Neuronal stem cell (in vitro differentiated cells): Measurements from ENCODE around the gene UCN3.

ENCODE experiments used
- DNase-seq: peaks from one replicate; pipeline ENCODE4 v3.0.0-alpha.2; 2013; ENCODE audit warnings: low spot score
- H2AFZ ChIP-seq: one replicate; pipeline ENCODE4 v1.6.1; 2013; ENCODE audit warnings: mild to moderate bottlenecking, low read length, inconsistent platforms
- H2AK5ac ChIP-seq: 2 replicates; pipeline ENCODE4 v1.6.1; 2013; ENCODE audit warnings: low read depth, mild to moderate bottlenecking, inconsistent platforms, low read length, moderate library complexity, mixed read lengths
- H2BK120ac ChIP-seq: 2 replicates; pipeline ENCODE4 v1.6.1; 2013; ENCODE audit warnings: low read depth, mild to moderate bottlenecking, inconsistent platforms, low read length, moderate library complexity, mixed read lengths
- H2BK12ac ChIP-seq: one replicate; pipeline ENCODE4 v1.6.1; 2013; ENCODE audit warnings: low read length, inconsistent platforms
- H2BK15ac ChIP-seq: 2 replicates; pipeline ENCODE4 v1.6.1; 2013; ENCODE audit warnings: mild to moderate bottlenecking, low read length, inconsistent platforms, mixed read lengths
- H2BK5ac ChIP-seq: one replicate; pipeline ENCODE4 v1.6.1; 2013; ENCODE audit warnings: inconsistent platforms, mild to moderate bottlenecking, low read length, moderate library complexity
- H3K14ac ChIP-seq: one replicate; pipeline ENCODE4 v1.6.1; 2013; ENCODE audit warnings: low read length, inconsistent platforms
- H3K18ac ChIP-seq: 2 replicates; pipeline ENCODE4 v1.6.1; 2013; ENCODE audit warnings: low read length, inconsistent platforms
- H3K23ac ChIP-seq: 2 replicates; pipeline ENCODE4 v1.6.1; 2013; ENCODE audit warnings: low read depth, mild to moderate bottlenecking, mixed read lengths, low read length, inconsistent platforms; ENCODE audit not compliant: poor library complexity
- H3K27ac ChIP-seq: replicated peaks from 3 replicates; pipeline ENCODE4 v1.5.1; 2013; ENCODE audit warnings: low read length, inconsistent platforms
- H3K27me3 ChIP-seq, 3 experiments: 2 replicates each; pipeline ENCODE4 v1.6.1; 2013; ENCODE audit warnings: low read length in 3 of 3, mild to moderate bottlenecking in 2 of 3, inconsistent platforms in 1 of 3, low read depth in 1 of 3, mixed read lengths in 1 of 3, moderate library complexity in 1 of 3; ENCODE audit not compliant: control insufficient read depth in 3 of 3, insufficient read depth in 3 of 3
- H3K36me3 ChIP-seq, 2 donors: replicated peaks in 1 of 2; 2 replicates each; pipeline ENCODE4 v1.6.1; 2013; ENCODE audit warnings: low read length in 2 of 2; ENCODE audit not compliant: control insufficient read depth in 2 of 2, insufficient read depth in 2 of 2
- H3K4ac ChIP-seq: 2 replicates; pipeline ENCODE4 v1.6.1; 2013; ENCODE audit warnings: inconsistent platforms, mild to moderate bottlenecking, low read length, moderate library complexity
- H3K4me1 ChIP-seq, 2 donors: 1 replicate in 1 of 2; 2 replicates in 1 of 2; pipeline ENCODE4 v1.6.1; 2013; ENCODE audit warnings: low read length in 2 of 2, low read depth in 1 of 2; ENCODE audit not compliant: control insufficient read depth in 2 of 2, insufficient read depth in 1 of 2
- H3K4me2 ChIP-seq: one replicate; pipeline ENCODE4 v1.6.1; 2013; ENCODE audit warnings: mild to moderate bottlenecking, low read length, inconsistent platforms; ENCODE audit not compliant: insufficient read depth, poor library complexity, severe bottlenecking
- H3K4me3 ChIP-seq, 2 donors: 2 replicates each; pipeline ENCODE4 v1.5.1; 2013; ENCODE audit warnings: low read length in 2 of 2, mild to moderate bottlenecking in 2 of 2, inconsistent platforms in 1 of 2, moderate library complexity in 1 of 2
- H3K79me1 ChIP-seq: one replicate; pipeline ENCODE4 v1.6.1; 2013; ENCODE audit warnings: low read depth, mild to moderate bottlenecking, inconsistent platforms, low read length, moderate library complexity
- H3K9ac ChIP-seq: one replicate; pipeline ENCODE4 v1.6.1; 2013; ENCODE audit warnings: mild to moderate bottlenecking, low read depth, low read length, inconsistent platforms; ENCODE audit not compliant: poor library complexity
- H3K9me3 ChIP-seq, 2 donors: replicated peaks in 1 of 2; 2 replicates each; pipeline versions ENCODE3 to v1.6.1; 2013; ENCODE audit warnings: low read length in 2 of 2, mild to moderate bottlenecking in 2 of 2, inconsistent platforms in 1 of 2, low read depth in 1 of 2, mixed read lengths in 1 of 2, moderate library complexity in 1 of 2; ENCODE audit not compliant: control insufficient read depth in 2 of 2, insufficient read depth in 1 of 2
- H4K8ac ChIP-seq: one replicate; pipeline ENCODE4 v1.6.1; 2013; ENCODE audit warnings: low read depth, mild to moderate bottlenecking, inconsistent platforms, low read length, moderate library complexity
- H4K91ac ChIP-seq: one replicate; pipeline ENCODE4 v1.6.1; 2013; ENCODE audit warnings: low read length, low read depth, mild to moderate bottlenecking, inconsistent platforms; ENCODE audit not compliant: poor library complexity
- WGBS, 2 donors: extraction: QIAGEN DNeasy Blood & Tissue Kit; methylation state at CpG; one replicate each; pipeline ENCODE4 v1.1.7; 2013; ENCODE audit warnings: missing lambda C conversion rate in 2 of 2, mixed read lengths in 1 of 2; ENCODE audit not compliant: insufficient read length in 2 of 2, insufficient replicate concordance in 1 of 2; ENCODE audit errors: extremely low coverage in 2 of 2; 5-methylcytosine and 5-hydroxymethylcytosine counted together

The UCN3 gene

DNA sequence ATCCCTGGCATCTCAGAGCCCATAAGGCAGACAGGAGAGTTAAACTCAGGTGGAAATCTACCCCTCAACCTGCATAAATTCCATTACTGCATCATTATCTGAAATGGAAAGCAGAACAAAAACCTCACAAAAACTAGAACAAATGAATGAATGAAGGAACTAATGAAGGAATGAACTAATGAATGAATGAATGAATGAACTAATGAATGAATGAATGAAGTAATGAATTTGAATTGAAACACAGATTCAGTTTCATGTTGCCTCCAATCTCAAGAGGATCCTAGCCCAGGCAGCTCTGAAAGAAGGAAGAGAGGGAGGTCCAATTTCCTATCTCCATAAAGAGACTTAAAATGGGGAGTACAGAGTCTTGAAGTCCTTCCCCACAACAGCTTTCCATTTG is 1.9 kb upstream of the UCN3 start:
- Histone ChIP-seq H3K4me2 (no peak overlapping the region), H3K27me3 (no peaks in the 10 kb centered on the region), H3K9me3 (no peaks in the 10 kb centered on the region), H3K18ac (no peak overlapping the region), H3K4me3 (no peak overlapping the region), H2BK5ac (no peak overlapping the region), H3K4me1 (no peaks in the 10 kb centered on the region), H3K27ac (no peak overlapping the region), H3K9ac (no peak overlapping the region), H2BK15ac (no peak overlapping the region), H3K36me3 (no peaks in the 10 kb centered on the region), H3K4ac (no peak overlapping the region), H4K91ac (no peak overlapping the region), H2AFZ (no peak overlapping the region), H2BK12ac (no peak overlapping the region), H4K8ac (no peak overlapping the region), H2BK120ac (no peak overlapping the region), H3K79me1 (no peaks in the 10 kb centered on the region), H3K14ac (no peak overlapping the region), H3K23ac (no peak overlapping the region), H2AK5ac (no peak overlapping the region)
- DNase-seq, result no peak

DNA sequence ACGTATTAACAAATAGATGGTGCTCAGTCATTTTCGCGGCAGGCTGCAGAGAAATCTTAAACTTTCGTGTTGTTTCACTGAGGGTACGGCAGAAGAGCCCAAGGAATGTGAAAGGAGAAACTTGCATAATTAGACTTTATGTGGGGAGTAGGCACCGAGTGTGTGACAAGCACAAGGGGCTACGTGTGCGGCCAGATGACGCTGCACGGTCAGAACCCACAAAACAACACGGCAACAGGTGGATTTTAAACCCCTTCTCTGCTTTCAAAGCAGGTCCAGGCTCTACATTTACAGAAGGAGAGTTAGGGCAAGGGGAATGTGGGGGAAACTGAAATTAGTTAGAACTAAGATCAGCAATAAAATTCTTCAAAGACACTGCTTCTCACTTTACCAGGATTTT is 392 bp upstream of the UCN3 start:
- no peak overlapping the region for H4K91ac ChIP-seq
- no CpG with 5 or more reads among the region's 11 CpGs for WGBS, 2 donors
- H4K8ac ChIP-seq, result no peak overlapping the region
- no peak overlapping the region for H3K4me3 ChIP-seq
- H3K9me3 ChIP-seq, result no peaks in the 10 kb centered on the region
- no peak overlapping the region for H2BK120ac ChIP-seq
- H3K23ac ChIP-seq, result no peak overlapping the region
- no peak overlapping the region for H2BK5ac ChIP-seq
- no peak overlapping the region for H2AK5ac ChIP-seq
- no peak overlapping the region for H2BK15ac ChIP-seq
- H3K4me2 ChIP-seq, result no peak overlapping the region
- H3K4me1 ChIP-seq, result no peaks in the 10 kb centered on the region
- H2AFZ ChIP-seq, result no peak overlapping the region
- no peak overlapping the region for H3K18ac ChIP-seq
- H2BK12ac ChIP-seq, result no peak overlapping the region
- H3K27me3 ChIP-seq, result no peaks in the 10 kb centered on the region
- DNase-seq, result no peak
- H3K79me1 ChIP-seq, result no peaks in the 10 kb centered on the region
- no peak overlapping the region for H3K14ac ChIP-seq
- no peak overlapping the region for H3K4ac ChIP-seq
- H3K9ac ChIP-seq, result no peak overlapping the region
- H3K27ac ChIP-seq, result no peak overlapping the region
- H3K36me3 ChIP-seq, result no peaks in the 10 kb centered on the region

DNA sequence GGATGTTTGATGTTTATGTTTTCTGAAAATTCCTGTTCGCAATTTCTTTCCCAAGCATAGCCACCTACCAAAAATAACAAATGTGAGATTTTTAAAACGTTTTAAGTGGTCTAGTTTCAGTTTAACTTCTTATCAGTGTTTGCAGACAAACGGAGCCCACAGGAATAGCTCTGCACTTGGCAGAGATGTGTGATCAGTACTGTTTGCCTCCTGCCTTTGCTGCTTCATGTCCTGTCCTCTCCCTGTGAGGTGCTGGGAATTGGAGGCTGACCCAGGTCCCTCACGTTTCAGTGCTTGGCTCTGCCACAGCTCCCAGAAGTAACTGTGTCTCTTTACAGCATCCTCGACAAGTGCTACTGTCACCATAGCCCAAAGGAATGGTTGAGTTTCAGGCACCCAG is 1.2 kb downstream of the UCN3 start:
- Histone ChIP-seq H2BK5ac (no peak overlapping the region), H2AFZ (no peak overlapping the region), H4K91ac (no peak overlapping the region), H2AK5ac (no peak overlapping the region), H3K27ac (no peak overlapping the region), H3K18ac (no peak overlapping the region), H3K36me3 (peaks cover 0 to 1% of the 10 kb centered on the region in 2 donors), H4K8ac (no peak overlapping the region), H2BK120ac (no peak overlapping the region), H3K79me1 (no peaks in the 10 kb centered on the region), H3K9me3 (peaks cover 0 to 5% of the 10 kb centered on the region in 2 donors), H3K4me1 (no peaks in the 10 kb centered on the region), H3K4me3 (no peak overlapping the region), H3K27me3 (no peaks in the 10 kb centered on the region), H3K4ac (no peak overlapping the region), H3K23ac (no peak overlapping the region), H3K14ac (no peak overlapping the region), H3K9ac (no peak overlapping the region), H2BK12ac (no peak overlapping the region), H3K4me2 (no peak overlapping the region), H2BK15ac (no peak overlapping the region)
- WGBS, 2 donors, result no CpG with 5 or more reads among the region's 5 CpGs
- DNase-seq, result no peak

DNA sequence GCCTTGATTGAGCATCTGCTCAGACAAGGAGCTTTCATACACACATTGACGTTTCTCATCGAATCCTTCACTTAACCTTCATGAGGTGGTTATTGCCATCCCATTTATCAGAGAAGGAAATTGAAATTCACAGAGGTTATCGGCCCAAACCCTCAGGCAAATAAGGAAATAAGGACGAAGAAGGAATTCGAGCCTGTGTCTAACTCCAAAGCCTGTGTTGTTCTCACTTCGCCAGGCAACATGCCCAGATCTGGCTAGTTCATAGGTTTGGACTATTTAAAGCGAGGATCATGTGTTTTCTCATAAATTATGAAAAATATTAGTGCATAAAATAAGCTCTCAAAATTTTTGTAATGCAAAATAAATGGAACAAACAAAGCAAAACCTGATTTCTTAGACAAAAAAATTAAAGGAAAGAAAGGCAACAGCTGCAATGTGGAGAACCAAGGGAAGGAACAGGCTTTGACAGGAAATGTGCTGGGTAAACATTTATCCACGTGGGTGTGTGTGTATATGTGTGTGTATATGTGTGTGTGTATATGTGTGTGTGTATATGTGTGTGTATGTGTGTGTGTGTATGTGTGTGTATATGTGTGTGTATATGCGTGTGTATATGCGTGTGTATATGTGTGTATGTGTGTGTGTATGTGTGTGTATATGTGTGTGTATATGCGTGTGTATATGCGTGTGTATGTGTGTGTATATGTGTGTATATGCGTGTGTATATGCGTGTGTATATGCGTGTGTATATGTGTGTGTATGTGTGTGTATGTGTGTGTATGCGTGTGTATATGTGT is 4.8 kb downstream of the UCN3 start:
- Histone ChIP-seq H2BK15ac (no peak overlapping the region), H3K4ac (no peak overlapping the region), H4K91ac (no peak overlapping the region), H3K27ac (no peak overlapping the region), H3K79me1 (no peaks in the 10 kb centered on the region), H3K4me1 (peaks cover 0 to 1% of the 10 kb centered on the region in 2 donors), H3K4me3 (no peak overlapping the region), H2AK5ac (no peak overlapping the region), H3K23ac (no peak overlapping the region), H2BK120ac (no peak overlapping the region), H3K27me3 (no peaks in the 10 kb centered on the region), H2BK12ac (no peak overlapping the region), H3K18ac (no peak overlapping the region), H3K9ac (no peak overlapping the region), H3K14ac (no peak overlapping the region), H2AFZ (no peak overlapping the region), H3K36me3 (peaks cover 0 to 3% of the 10 kb centered on the region in 2 donors), H3K4me2 (no peak overlapping the region), H2BK5ac (no peak overlapping the region), H3K9me3 (peaks cover 0 to 6% of the 10 kb centered on the region in 2 donors), H4K8ac (no peak overlapping the region)
- WGBS, 2 donors, result 100% methylated on average over 7 of the region's 16 CpGs; no CpG with 5 or more reads in 1 of the 2 donors
- no peak for DNase-seq
